HL-60 (cell line): ENCODE results near the gene MEF2A.

ENCODE experiments used
- DNase-seq, 2 experiments: peaks; one replicate each; pipeline ENCODE4 v3.0.0-alpha.2; 2010 to 2020; ENCODE audit warnings: low read depth in 1 of 2, low spot score in 1 of 2
- H3K27ac ChIP-seq: fragments of 250-450 bp; sonication (Bioruptor Pico); replicated peaks from 2 replicates; pipeline ENCODE4 v1.5.1; 2020; ENCODE audit warnings: mild to moderate bottlenecking, moderate library complexity
- H3K27me3 ChIP-seq: fragments of 250-450 bp; sonication (Bioruptor Pico); 2 replicates; pipeline ENCODE4 v1.5.1; 2021; ENCODE audit warnings: mild to moderate bottlenecking, moderate library complexity; ENCODE audit not compliant: insufficient read depth, poor library complexity, severe bottlenecking
- H3K4me3 ChIP-seq: replicated peaks from 2 replicates; pipeline ENCODE4 v1.5.1; 2011; ENCODE audit warnings: mild to moderate bottlenecking, control low read depth, low read length; ENCODE audit not compliant: insufficient read depth
- GABPA ChIP-seq: IDR thresholded peaks from 2 replicates; pipeline ENCODE4 v1.6.1; 2012; ENCODE audit warnings: low read depth
- POLR2AphosphoS5 ChIP-seq: IDR thresholded peaks from 2 replicates; pipeline ENCODE4 v1.6.1; 2012; ENCODE audit warnings: low read depth
- SPI1 ChIP-seq: IDR thresholded peaks from 2 replicates; pipeline ENCODE4 v1.6.1; 2012; ENCODE audit warnings: low read depth, mild to moderate bottlenecking, borderline replicate concordance
- TF ChIP-seq, protein P1 (sequence below): IDR thresholded peaks from one replicate; pipeline ENCODE4 v1.5.1; 2011; ENCODE audit warnings: low read length, control low read depth, inconsistent platforms; ENCODE audit not compliant: insufficient read depth
- TF ChIP-seq, protein P2 (sequence below): IDR thresholded peaks from 2 replicates; pipeline ENCODE4 v1.6.1; 2012; ENCODE audit warnings: low read depth; ENCODE audit not compliant: insufficient replicate concordance

MEF2A gene

DNA sequence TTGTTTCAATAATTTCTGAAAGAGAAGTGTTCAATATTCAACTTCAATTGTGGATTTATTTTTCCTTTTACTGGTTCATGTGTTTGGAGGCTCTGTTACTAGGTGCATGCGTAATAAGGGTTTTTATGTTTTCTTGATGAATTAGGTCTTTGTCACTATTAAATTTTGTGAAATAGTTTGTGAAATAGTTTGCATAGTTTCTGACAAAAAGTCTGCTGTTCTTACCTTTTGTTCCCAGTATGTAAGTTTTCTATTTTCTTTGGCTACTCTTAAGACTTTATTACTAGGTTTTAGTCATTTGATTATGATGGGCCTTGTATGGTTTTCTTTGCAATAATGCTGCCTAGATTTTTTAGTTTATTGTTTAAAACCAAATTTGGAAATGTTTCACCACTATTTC, 38.0 kb downstream of the MEF2A start:
- Histone ChIP-seq H3K4me3 (no peak overlapping the region), H3K27ac (no peak overlapping the region), H3K27me3 (no peaks in the 10 kb centered on the region)
- no peak for TF ChIP-seq SPI1
- TF ChIP-seq, protein P1, sequence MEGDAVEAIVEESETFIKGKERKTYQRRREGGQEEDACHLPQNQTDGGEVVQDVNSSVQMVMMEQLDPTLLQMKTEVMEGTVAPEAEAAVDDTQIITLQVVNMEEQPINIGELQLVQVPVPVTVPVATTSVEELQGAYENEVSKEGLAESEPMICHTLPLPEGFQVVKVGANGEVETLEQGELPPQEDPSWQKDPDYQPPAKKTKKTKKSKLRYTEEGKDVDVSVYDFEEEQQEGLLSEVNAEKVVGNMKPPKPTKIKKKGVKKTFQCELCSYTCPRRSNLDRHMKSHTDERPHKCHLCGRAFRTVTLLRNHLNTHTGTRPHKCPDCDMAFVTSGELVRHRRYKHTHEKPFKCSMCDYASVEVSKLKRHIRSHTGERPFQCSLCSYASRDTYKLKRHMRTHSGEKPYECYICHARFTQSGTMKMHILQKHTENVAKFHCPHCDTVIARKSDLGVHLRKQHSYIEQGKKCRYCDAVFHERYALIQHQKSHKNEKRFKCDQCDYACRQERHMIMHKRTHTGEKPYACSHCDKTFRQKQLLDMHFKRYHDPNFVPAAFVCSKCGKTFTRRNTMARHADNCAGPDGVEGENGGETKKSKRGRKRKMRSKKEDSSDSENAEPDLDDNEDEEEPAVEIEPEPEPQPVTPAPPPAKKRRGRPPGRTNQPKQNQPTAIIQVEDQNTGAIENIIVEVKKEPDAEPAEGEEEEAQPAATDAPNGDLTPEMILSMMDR = no peak
- no peak for DNase-seq

DNA sequence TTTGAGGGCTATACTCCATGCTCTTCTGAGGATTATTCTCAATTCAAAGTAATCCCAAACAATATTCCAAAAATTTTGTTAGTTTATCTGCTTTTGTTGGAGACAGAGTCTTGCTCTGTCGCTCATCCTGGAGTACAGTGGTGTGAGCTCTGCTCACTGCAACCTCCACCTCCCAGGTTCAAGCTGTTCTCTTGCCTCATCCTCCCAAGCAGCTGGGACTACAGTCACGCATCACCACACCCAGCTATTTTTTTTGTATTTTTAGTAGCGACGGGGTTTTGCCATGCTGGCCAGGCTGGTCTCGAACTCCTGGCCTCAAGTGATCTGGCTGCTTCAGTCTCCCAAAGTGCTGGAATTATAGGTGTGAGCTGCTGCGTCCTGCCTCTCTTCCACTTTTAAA, 39.1 kb downstream of the MEF2A start:
- TF ChIP-seq SPI1 (no peak), GABPA (no peak), POLR2AphosphoS5 (no peak)
- TF ChIP-seq, protein P1 = no peak
- TF ChIP-seq, protein P2, sequence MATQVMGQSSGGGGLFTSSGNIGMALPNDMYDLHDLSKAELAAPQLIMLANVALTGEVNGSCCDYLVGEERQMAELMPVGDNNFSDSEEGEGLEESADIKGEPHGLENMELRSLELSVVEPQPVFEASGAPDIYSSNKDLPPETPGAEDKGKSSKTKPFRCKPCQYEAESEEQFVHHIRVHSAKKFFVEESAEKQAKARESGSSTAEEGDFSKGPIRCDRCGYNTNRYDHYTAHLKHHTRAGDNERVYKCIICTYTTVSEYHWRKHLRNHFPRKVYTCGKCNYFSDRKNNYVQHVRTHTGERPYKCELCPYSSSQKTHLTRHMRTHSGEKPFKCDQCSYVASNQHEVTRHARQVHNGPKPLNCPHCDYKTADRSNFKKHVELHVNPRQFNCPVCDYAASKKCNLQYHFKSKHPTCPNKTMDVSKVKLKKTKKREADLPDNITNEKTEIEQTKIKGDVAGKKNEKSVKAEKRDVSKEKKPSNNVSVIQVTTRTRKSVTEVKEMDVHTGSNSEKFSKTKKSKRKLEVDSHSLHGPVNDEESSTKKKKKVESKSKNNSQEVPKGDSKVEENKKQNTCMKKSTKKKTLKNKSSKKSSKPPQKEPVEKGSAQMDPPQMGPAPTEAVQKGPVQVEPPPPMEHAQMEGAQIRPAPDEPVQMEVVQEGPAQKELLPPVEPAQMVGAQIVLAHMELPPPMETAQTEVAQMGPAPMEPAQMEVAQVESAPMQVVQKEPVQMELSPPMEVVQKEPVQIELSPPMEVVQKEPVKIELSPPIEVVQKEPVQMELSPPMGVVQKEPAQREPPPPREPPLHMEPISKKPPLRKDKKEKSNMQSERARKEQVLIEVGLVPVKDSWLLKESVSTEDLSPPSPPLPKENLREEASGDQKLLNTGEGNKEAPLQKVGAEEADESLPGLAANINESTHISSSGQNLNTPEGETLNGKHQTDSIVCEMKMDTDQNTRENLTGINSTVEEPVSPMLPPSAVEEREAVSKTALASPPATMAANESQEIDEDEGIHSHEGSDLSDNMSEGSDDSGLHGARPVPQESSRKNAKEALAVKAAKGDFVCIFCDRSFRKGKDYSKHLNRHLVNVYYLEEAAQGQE = no peak
- DNase-seq = no peak
- H3K27ac ChIP-seq = no peak overlapping the region
- H3K4me3 ChIP-seq = no peak overlapping the region
- no peaks in the 10 kb centered on the region for H3K27me3 ChIP-seq

DNA sequence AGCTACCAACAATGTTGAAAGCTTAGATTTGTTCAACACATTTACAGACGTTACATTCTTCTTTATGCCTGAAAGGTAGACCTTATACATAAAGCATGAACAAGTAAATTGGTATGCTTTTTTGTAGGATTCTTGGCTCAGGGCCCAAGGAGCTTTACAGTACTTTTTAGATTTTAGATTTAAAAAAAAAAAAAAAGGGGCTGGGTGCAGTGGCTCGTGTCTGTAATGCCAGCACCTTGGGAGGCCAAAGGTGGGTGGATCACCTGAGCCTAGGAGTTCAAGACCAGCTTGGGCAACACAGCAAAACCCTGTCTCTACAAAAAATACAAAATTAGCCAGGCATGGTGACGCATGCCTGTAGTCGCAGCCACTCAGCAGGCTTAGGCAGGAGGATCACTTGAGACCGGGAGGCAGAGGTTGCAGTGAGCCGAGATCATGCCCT, 39.7 kb downstream of the MEF2A start:
- TF ChIP-seq POLR2AphosphoS5 (no peak), GABPA (no peak), SPI1 (no peak)
- TF ChIP-seq, protein P2 = no peak
- TF ChIP-seq, protein P1 = no peak
- no peak overlapping the region for H3K4me3 ChIP-seq
- no peaks in the 10 kb centered on the region for H3K27me3 ChIP-seq
- no peak for DNase-seq
- H3K27ac ChIP-seq = no peak overlapping the region

DNA sequence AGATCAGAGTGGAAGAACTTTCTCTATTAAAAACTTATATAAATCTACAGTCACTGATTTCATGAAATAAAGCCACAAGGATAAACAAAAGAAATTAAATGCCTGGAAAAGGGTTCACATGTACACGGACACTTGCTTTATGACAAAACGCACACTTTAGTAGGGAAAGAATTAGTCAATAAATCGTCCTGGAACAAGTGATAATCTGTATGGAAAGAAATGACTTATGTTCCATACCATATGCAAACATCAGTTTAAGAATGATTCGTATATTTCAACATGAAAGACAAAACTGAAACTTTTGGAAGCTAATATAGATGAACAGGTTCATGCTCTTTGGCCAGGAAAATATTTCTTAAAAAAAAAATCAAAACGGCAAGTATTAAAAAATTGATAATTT, 40.2 kb downstream of the MEF2A start:
- TF ChIP-seq, protein P2 = no peak
- TF ChIP-seq POLR2AphosphoS5 (no peak), GABPA (no peak), SPI1 (no peak)
- TF ChIP-seq, protein P1 = no peak
- DNase-seq = no peak
- Histone ChIP-seq H3K27ac (no peak overlapping the region), H3K4me3 (no peak overlapping the region), H3K27me3 (no peaks in the 10 kb centered on the region)
